Osteocyte (in vitro differentiated cells): ENCODE results near the gene SLC25A11. TPM values are rescaled to one million over a fixed set of nuclear protein-coding genes. Genes with fewer than 3 reads are reported as not detected.

Experiments
- DNase-seq: peaks from one replicate; pipeline ENCODE4 v3.0.0; 2021; ENCODE audit warnings: mixed read lengths; ENCODE audit not compliant: unreplicated experiment; ENCODE audit errors: extremely low spot score
- H3K27ac Mint-ChIP-seq: one replicate; pipeline ENCODE4 v1.8.0; 2021; ENCODE audit warnings: mild to moderate bottlenecking, mixed read lengths; ENCODE audit not compliant: unreplicated experiment
- H3K27me3 Mint-ChIP-seq: one replicate; pipeline ENCODE4 v1.8.0; 2021; ENCODE audit warnings: mixed read lengths; ENCODE audit not compliant: unreplicated experiment
- H3K36me3 Mint-ChIP-seq: one replicate; pipeline ENCODE4 v1.8.0; 2021; ENCODE audit warnings: mixed read lengths; ENCODE audit not compliant: unreplicated experiment
- H3K4me1 Mint-ChIP-seq: one replicate; pipeline ENCODE4 v1.8.0; 2021; ENCODE audit warnings: mixed read lengths; ENCODE audit not compliant: unreplicated experiment
- H3K4me3 Mint-ChIP-seq: one replicate; pipeline ENCODE4 v1.8.0; 2021; ENCODE audit warnings: mild to moderate bottlenecking, moderate library complexity, mixed read lengths; ENCODE audit not compliant: unreplicated experiment
- H3K9me3 Mint-ChIP-seq: one replicate; pipeline ENCODE4 v1.8.0; 2021; ENCODE audit warnings: mixed read lengths; ENCODE audit not compliant: unreplicated experiment
- CTCF ChIP-seq: fragments of 200-600 bp; sonication (generic); IDR thresholded peaks from 2 replicates; pipeline ENCODE4 v1.5.0; 2021; ENCODE audit warnings: antibody characterized with exemption, mild to moderate bottlenecking, moderate library complexity
- total RNA-seq: library from RNA; stranded (reverse); gene quantifications from 2 replicates; pipeline ENCODE4 v1.2.1, GENCODE V29; 2021

The SLC25A11 gene
- total RNA-seq, 1 donor from 2014 or later = 59.6 TPM

DNA sequence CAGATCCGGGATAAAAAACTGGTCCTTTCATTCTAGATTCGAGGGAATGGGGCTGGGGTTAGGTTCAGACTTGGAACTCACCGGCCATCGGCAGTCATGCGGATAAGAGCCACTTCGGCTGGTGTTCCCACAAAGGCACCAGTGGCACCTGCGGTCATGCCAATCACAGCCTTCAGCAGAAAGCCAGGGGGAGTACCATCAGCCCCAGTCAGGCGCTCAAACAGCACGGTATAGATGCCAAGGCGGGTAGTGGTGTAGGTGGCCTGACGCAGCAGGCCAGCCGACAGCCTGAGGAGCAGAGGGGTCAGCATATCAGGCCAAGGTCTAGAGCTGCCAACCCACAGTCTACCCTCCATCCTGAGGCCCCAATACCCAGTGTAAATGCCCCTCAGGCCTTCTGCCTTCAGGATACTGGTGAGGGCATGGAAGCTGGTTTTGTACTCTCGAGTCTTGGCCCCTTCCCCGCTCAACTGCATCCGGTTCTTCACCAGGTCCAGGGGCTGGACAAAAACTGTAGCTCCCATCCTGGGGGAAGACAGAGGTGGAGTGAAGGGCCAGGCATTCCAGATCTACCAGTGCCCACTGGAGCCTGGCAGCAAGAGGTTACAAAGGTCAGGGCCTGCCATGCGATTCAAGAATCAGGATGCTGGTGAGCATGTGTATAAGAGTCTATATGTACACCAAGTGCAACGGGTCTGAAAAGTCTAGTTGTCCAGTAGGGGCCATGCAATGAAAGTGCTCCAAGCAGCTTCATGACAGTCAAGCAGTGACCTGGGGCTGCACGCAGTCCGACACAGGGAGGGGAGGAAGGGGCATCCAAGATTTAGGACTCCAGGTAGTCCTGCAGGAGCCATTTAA, 929 bp downstream of the SLC25A11 start:
- TF ChIP-seq CTCF = no peak
- Mint-ChIP-seq H3K4me1 (peaks cover 41% of the 10 kb centered on the region), H3K9me3 (no peaks in the 10 kb centered on the region)

DNA sequence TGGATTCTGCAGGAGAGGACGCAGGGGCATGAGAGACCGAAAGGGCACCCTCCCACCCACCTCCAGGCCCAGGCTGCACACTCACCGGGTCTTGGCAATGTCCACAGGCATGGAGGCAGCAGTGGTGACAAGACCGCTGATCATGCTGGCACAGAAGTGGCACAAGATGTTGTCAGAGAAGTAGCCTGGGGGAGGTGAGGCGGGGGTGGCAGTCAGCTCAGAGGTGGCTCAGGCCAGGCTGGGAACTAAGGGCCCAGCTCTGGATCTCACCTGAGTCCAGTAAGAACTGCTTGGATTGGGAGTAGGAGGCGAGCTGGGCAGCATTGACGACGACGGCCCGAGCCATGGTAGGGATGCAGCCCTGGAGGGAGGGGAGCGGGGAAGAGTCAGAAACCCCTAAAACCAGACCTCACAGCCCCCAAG, 1.8 kb downstream of the SLC25A11 start:
- H3K27ac Mint-ChIP-seq = no peak overlapping the region

More for the DNA sequence above, 929 bp downstream of the SLC25A11 start:
- Mint-ChIP-seq H3K27ac (peak overlapping the region; percentile 72), H3K36me3 (peaks cover 16% of the 10 kb centered on the region), H3K27me3 (no peaks in the 10 kb centered on the region), H3K4me3 (peak overlapping the region; percentile 85)
- DNase-seq = no peak

GRCh38 chr17:4937553-4937952, 2.3 kb downstream of the SLC25A11 start:
- DNase-seq = no peak
- Mint-ChIP-seq H3K27ac (no peak overlapping the region), H3K4me3 (peak overlapping the region; percentile 14), H3K27me3 (no peaks in the 10 kb centered on the region), H3K9me3 (no peaks in the 10 kb centered on the region), H3K36me3 (peaks cover 11% of the 10 kb centered on the region), H3K4me1 (peaks cover 38% of the 10 kb centered on the region)
- no peak for TF ChIP-seq CTCF

More for the DNA sequence above, 1.8 kb downstream of the SLC25A11 start:
- no peaks in the 10 kb centered on the region for H3K9me3 Mint-ChIP-seq
- no peak for TF ChIP-seq CTCF
- peak overlapping the region; percentile 85 for H3K4me3 Mint-ChIP-seq
- peaks cover 14% of the 10 kb centered on the region for H3K36me3 Mint-ChIP-seq
- no peak for DNase-seq
- H3K27me3 Mint-ChIP-seq = no peaks in the 10 kb centered on the region
- peaks cover 42% of the 10 kb centered on the region for H3K4me1 Mint-ChIP-seq

DNA sequence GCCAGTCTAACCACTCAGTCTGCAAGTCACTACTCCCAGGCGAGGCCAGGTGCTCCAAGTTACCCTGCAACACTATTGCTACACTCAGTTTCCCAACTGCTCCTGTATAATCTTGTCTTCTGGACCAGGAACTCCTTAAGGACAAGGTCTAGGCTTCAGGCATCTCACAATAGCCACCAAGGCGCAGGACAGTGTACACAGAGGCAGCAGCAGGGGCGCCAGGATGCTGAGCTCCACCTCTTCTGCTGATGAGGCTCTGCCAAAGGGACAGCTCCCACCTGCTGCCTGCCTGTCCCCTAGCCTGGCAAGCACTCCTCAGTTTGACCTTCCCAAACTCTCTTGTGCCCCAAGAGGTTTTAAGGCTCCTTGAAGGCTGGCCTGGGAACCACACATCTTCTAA, 3.4 kb downstream of the SLC25A11 start:
- TF ChIP-seq CTCF = no peak
- no peaks in the 10 kb centered on the region for H3K27me3 Mint-ChIP-seq
- peaks cover 31% of the 10 kb centered on the region for H3K4me1 Mint-ChIP-seq
- H3K27ac Mint-ChIP-seq = no peak overlapping the region
- no peak for DNase-seq
- H3K36me3 Mint-ChIP-seq = peaks cover 8% of the 10 kb centered on the region
- no peaks in the 10 kb centered on the region for H3K9me3 Mint-ChIP-seq
- H3K4me3 Mint-ChIP-seq = no peak overlapping the region

- TF ChIP-seq CTCF = no peak
- DNase-seq = no peak
- no peak overlapping the region for H3K4me3 Mint-ChIP-seq
- no peaks in the 10 kb centered on the region for H3K27me3 Mint-ChIP-seq
- no peaks in the 10 kb centered on the region for H3K9me3 Mint-ChIP-seq
- H3K27ac Mint-ChIP-seq = no peak overlapping the region
- peaks cover 9% of the 10 kb centered on the region for H3K36me3 Mint-ChIP-seq
- H3K4me1 Mint-ChIP-seq = peaks cover 25% of the 10 kb centered on the region
Measured at GRCh38 chr17:4935650-4936049, 4.2 kb downstream of the SLC25A11 start.
